ENCODE data around the gene HAUS7.

The HAUS7 gene

DNA sequence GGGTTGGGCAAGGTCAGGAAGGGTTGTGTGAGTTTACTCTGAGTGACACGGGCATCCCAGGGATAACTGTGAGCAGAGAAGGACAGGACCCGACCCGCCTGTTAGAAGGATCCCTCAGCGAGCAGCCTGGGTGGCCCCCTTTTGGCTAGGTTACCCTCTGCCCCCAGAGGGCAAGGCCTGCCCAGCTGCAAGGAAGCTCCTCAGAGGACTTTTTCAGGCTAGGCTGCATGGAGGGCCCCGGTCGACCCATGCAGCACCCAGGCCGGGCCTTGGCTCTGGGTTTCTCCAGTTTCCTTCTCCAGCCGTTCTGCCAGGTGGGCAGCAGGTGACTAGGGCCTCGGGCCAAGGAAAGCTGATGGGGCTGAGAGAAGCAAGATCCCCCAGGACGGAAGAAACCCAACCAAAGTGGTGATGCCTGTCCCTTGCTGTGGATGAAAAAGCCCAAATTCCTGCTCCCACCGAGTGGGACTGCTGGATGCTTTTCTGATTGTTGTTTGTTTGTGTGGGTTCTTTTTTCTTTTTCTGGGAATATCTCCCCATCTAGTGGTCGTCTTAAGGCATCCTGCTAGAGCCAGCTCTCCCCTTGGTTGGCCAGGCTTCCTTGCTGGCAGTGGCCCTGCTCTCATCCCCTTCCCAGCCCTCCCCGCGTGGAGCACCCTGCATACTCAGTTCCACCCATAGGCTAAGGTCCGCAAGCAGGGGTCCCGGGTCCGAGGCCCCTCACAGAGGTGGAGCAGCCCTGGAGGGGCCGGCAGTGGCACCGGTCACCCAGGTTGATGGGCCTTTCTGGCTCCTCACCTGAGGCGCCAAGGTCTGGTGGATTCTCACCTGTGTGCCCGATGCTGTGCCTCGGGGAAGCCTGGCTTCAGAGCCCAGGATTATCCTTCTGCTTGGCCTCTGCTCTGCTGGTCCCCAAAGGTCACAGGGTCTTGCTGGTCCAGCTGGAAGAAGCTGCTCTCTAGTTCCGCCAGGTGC, 57.3 kb downstream of the HAUS7 start:
- H3K9ac ChIP-seq (ENCODE audit: insufficient read length): peak overlapping the region; percentile 37
- TF ChIP-seq FOXP2 (optimal IDR thresholded peaks at IDR 0.05; ENCODE audit: control extremely low read depth, extremely low read length, insufficient read depth) (no peak), POLR2AphosphoS5 (IDR thresholded peaks at IDR 0.05; ENCODE audit: borderline replicate concordance, low read depth, low read length) (no peak), EZH2 (IDR thresholded peaks at IDR 0.05) (no peak)
- no peak for DNase-seq (ENCODE audit: low read depth, low spot score)
- peak overlapping the region; percentile 78 for H3K4me3 ChIP-seq
- H3K36me3 ChIP-seq (ENCODE audit: insufficient read depth, low read length): no peaks in the 10 kb centered on the region
- H3K27ac ChIP-seq: no peak overlapping the region
- H3K9me3 ChIP-seq (ENCODE audit: low read depth, low read length): no peaks in the 10 kb centered on the region

DNA sequence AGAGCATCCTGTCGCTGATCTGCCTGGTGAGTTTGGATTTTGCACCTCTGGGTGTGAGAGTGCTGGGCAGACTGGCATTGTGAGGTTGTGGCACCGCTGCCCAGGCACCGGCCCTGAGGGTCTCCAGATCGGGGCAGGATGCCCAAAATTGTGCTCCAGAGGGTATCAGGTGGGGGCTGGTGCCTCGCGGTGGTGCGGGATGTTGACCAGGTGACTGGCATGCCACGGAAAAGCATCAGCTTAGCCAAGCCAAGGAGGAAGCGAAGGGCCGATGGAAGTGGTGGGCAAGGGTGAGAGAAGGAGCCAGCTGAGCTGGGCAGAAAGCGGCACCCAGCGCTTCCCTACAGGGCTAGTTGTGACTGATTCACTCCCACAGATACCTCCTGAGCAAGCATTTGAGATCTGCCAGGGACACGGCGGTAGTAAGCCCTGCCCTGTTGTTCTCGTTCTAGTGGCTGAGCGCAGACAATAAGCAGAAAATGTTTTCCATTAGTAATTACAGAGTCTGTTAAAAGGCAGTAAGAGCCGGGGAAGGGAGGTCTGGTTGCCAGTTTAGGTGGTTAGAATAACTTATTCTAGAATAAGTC, 58.3 kb downstream of the HAUS7 start:
- Histone ChIP-seq H3K9me3 (ENCODE audit: low read depth, low read length) (no peaks in the 10 kb centered on the region), H3K9ac (ENCODE audit: insufficient read length) (peak overlapping the region; percentile 61), H3K36me3 (ENCODE audit: insufficient read depth, low read length) (no peaks in the 10 kb centered on the region), H3K27ac (no peak overlapping the region), H3K4me3 (peak overlapping the region; percentile 78)
- no peak for DNase-seq (ENCODE audit: low read depth, low spot score)
- TF ChIP-seq EZH2 (IDR thresholded peaks at IDR 0.05) (no peak), POLR2AphosphoS5 (IDR thresholded peaks at IDR 0.05; ENCODE audit: borderline replicate concordance, low read depth, low read length) (no peak), FOXP2 (optimal IDR thresholded peaks at IDR 0.05; ENCODE audit: control extremely low read depth, extremely low read length, insufficient read depth) (no peak)

DNA sequence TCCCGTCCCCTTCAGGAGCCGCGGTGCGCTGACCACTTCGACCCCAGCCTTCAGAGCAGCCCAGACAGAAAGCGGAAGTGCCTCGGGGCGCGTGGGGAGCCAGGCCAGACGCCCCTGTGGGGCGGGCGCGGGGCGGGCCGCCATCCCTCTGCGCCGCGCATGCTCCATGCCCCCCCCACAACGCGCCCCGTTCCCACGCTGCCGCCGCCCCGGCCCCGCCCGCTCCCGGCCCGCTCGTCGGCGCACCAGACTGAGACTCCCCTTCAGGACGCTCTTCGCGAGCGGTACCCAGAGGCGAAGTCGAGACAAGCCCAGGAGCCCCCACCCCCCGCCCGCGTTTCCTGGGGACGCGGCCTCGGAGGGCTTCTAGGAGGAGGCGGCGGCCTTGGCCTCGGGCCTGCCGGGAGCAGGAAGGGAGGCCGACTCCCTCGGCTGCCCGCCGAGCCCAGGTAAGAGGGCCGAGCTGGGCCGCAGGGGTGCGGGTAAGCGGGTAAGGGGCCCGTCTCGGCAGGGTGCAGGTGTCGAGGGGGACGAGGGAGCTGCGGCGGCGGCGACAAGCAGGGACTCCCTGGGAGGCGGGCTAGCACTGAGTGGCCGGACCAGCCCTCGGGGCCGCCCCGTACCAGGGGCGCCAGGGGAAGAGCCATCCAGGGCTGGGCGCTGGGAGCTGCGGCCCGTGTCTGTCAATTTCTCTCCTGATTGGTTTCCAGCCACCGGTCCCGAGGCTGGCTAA, 59.0 kb downstream of the HAUS7 start, which contains the start of gene ZFP92:
Gene ZFP92, plus strand, starts transcription at position 218 of the 733 bp plus-strand sequence. CDS start 6,851 bp downstream, outside the sequence.
- no peaks in the 10 kb centered on the region for H3K9me3 ChIP-seq (ENCODE audit: low read depth, low read length)
- no peak for TF ChIP-seq EZH2 (IDR thresholded peaks at IDR 0.05)
- no peak for TF ChIP-seq FOXP2 (optimal IDR thresholded peaks at IDR 0.05; ENCODE audit: control extremely low read depth, extremely low read length, insufficient read depth)
- no peak for TF ChIP-seq POLR2AphosphoS5 (IDR thresholded peaks at IDR 0.05; ENCODE audit: borderline replicate concordance, low read depth, low read length)
- no peak within 1 kb of the TSS for H3K27ac ChIP-seq
- H3K4me3 ChIP-seq: peak within 1 kb of the TSS; percentile 78
- H3K9ac ChIP-seq (ENCODE audit: insufficient read length): peak within 1 kb of the TSS; percentile 64
- no peaks in the 10 kb centered on the region for H3K36me3 ChIP-seq (ENCODE audit: insufficient read depth, low read length)
- DNase-seq (ENCODE audit: low read depth, low spot score): no peak

DNA sequence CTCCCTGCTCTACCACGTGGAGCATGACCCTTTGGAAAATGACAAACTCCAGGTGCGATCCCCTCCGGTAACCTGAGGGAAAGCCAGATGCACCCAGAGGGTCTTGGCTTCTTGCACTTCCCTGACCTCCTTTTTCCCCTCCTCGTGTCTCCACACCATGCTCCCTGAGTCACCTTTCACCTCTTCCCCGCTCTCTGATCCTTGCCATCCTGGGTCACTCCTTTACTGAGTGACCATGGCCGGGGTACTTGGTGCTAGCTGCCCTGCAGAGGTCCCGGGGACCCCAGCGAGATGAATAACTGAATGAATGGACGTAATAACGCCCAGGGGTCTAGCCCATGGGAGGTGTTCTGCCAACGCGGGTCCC, 59.5 kb downstream of the HAUS7 start:
- no peaks in the 10 kb centered on the region for H3K36me3 ChIP-seq (ENCODE audit: insufficient read depth, low read length)
- TF ChIP-seq EZH2 (IDR thresholded peaks at IDR 0.05): no peak
- TF ChIP-seq POLR2AphosphoS5 (IDR thresholded peaks at IDR 0.05; ENCODE audit: borderline replicate concordance, low read depth, low read length): no peak
- no peak for DNase-seq (ENCODE audit: low read depth, low spot score)
- H3K9ac ChIP-seq (ENCODE audit: insufficient read length): peak overlapping the region; percentile 64
- peak overlapping the region; percentile 78 for H3K4me3 ChIP-seq
- no peaks in the 10 kb centered on the region for H3K9me3 ChIP-seq (ENCODE audit: low read depth, low read length)
- H3K27ac ChIP-seq: no peak overlapping the region

DNA sequence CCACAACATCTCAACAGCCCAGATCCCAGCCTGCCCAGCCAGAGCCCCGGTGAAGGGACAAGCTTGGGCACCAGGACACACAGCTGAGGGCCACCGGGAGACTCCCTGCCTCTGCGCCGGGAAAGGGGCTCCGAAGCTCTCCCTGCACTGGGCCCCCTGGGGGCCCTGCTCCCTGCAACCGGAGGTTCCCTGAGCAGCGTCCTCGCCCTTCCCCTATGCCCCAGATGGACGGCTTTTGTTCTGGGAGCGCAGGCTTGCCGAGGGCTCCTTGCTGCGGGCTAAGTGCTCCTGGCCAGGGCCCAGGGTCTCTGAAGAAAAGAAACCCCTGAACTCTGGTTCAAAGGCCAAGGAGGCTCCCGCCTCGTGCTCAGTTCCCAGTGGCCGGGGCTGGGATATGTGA, 60.0 kb downstream of the HAUS7 start:
- no peak for DNase-seq (ENCODE audit: low read depth, low spot score)
- TF ChIP-seq EZH2 (IDR thresholded peaks at IDR 0.05) (no peak), POLR2AphosphoS5 (IDR thresholded peaks at IDR 0.05; ENCODE audit: borderline replicate concordance, low read depth, low read length) (no peak), FOXP2 (optimal IDR thresholded peaks at IDR 0.05; ENCODE audit: control extremely low read depth, extremely low read length, insufficient read depth) (no peak)
- Histone ChIP-seq H3K36me3 (ENCODE audit: insufficient read depth, low read length) (no peaks in the 10 kb centered on the region), H3K9me3 (ENCODE audit: low read depth, low read length) (no peaks in the 10 kb centered on the region), H3K9ac (ENCODE audit: insufficient read length) (no peak overlapping the region), H3K27ac (no peak overlapping the region), H3K4me3 (no peak overlapping the region)

DNA sequence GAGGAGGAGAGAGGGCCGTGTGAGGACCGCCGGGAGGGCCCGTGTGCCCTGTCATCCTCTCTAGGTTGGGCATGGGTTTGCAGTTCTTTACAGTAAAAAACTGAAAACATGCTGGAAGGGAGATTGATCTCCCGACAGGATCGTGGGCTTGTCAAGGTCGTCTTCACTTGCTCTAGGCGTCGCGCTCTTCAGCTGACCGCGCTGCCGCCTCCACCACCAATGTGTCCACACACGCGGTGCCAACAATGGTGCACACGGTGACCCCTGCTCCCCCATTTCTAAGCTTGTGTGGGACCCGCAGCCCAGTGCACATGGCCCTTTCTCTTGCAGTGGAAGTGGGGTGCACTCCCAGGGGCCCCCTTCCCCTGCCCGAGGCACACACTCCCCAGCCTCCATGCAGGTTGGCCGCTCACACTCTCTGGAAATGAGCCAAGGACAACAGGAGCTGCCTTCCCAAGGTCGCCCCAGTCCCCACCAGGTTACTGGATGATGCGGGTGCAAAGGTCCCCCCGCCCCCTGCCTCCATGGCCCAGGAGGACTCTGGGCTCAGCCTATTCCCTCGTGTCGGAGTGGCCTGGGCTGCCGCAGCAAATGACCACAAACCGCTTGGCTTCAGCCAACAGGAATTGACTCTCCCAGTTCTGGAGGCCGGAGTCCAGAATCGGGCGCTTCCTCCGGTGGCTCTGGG, 60.8 kb downstream of the HAUS7 start:
- Histone ChIP-seq H3K9ac (ENCODE audit: insufficient read length) (no peak overlapping the region), H3K9me3 (ENCODE audit: low read depth, low read length) (no peaks in the 10 kb centered on the region), H3K36me3 (ENCODE audit: insufficient read depth, low read length) (no peaks in the 10 kb centered on the region), H3K4me3 (no peak overlapping the region), H3K27ac (no peak overlapping the region)
- no peak for TF ChIP-seq EZH2 (IDR thresholded peaks at IDR 0.05)
- no peak for TF ChIP-seq FOXP2 (optimal IDR thresholded peaks at IDR 0.05; ENCODE audit: control extremely low read depth, extremely low read length, insufficient read depth)
- TF ChIP-seq POLR2AphosphoS5 (IDR thresholded peaks at IDR 0.05; ENCODE audit: borderline replicate concordance, low read depth, low read length): no peak
- no peak for DNase-seq (ENCODE audit: low read depth, low spot score)

DNA sequence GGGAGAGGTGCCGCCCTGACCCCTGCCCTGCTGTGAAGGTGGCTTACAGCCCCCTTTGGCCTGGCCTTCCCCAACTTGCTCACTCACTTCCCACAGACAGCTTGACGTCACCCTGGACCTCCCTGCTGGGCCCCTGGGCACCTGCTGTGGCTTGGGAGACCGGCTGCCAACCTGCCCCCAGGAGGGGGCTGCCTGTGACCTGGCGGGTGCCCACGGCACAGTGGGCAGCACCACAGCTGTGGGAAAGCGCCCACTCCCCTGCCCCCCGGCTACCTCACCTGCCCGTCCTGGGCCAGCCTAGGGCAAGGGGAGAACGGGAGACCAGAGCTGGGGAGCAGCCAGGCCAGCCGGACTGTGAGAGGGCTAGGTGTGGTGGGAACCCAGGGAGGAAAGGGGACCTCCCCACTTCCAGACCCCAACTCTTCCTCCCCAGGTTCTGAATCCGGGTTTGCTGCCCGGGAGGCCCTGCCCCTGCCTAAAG, 61.5 kb downstream of the HAUS7 start:
- H3K9me3 ChIP-seq (ENCODE audit: low read depth, low read length): no peaks in the 10 kb centered on the region
- H3K4me3 ChIP-seq: no peak overlapping the region
- H3K36me3 ChIP-seq (ENCODE audit: insufficient read depth, low read length): no peaks in the 10 kb centered on the region
- H3K27ac ChIP-seq: no peak overlapping the region
- no peak for TF ChIP-seq EZH2 (IDR thresholded peaks at IDR 0.05)
- TF ChIP-seq FOXP2 (optimal IDR thresholded peaks at IDR 0.05; ENCODE audit: control extremely low read depth, extremely low read length, insufficient read depth): no peak
- no peak for TF ChIP-seq POLR2AphosphoS5 (IDR thresholded peaks at IDR 0.05; ENCODE audit: borderline replicate concordance, low read depth, low read length)
- DNase-seq (ENCODE audit: low read depth, low spot score): no peak
- no peak overlapping the region for H3K9ac ChIP-seq (ENCODE audit: insufficient read length)

All from SK-N-MC (cell line).